T-helper 1 cell (primary cell): ENCODE results near the gene MTAP.

Experiments
- DNase-seq, 5 donors: peaks; one replicate each; pipeline ENCODE4 v3.0.0-alpha.2; 2012 to 2020
- total RNA-seq, 4 donors: gene quantifications; one replicate each; lab custom pipeline; 2026; lab: John Stamatoyannopoulos, UW

Gene MTAP
- 19.6 to 37.5 (median 33.5) reads per million in 4 donors for total RNA-seq

DNA sequence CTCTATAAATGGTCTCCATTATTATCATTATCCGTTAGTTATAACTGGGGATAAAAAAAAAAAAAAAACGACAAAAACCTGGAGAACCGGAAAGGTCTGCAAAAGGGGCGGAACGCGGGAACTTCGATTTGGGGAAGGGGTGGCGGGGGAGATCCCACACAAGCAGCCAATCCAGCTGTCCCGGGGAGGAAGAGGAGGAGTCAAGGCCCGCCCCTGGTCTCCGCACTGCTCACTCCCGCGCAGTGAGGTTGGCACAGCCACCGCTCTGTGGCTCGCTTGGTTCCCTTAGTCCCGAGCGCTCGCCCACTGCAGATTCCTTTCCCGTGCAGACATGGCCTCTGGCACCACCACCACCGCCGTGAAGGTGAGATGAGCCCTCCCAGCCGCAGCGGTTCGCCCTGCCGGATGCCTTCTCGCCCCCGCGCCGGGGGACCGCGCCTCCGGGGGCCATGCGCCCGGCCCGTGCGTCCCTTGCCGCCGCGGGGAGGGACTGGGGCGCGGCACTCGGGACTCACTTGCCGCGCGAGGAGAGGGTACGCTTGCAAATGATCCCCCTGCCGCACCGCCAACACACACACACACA, at the start of gene MTAP:
TSS of gene MTAP (plus strand) at position 219 of the 583 bp plus-strand sequence. CDS start at position 332, 113 bp downstream.
- DNase-seq: peak; percentile 49 to 78 (median 60)

- no peak for DNase-seq
Measured at GRCh38 chr9:21753523-21753922, 48.9 kb upstream of the MTAP start.

GRCh38 chr9:21754741-21755140, 47.7 kb upstream of the MTAP start:
- DNase-seq: no peak

DNA sequence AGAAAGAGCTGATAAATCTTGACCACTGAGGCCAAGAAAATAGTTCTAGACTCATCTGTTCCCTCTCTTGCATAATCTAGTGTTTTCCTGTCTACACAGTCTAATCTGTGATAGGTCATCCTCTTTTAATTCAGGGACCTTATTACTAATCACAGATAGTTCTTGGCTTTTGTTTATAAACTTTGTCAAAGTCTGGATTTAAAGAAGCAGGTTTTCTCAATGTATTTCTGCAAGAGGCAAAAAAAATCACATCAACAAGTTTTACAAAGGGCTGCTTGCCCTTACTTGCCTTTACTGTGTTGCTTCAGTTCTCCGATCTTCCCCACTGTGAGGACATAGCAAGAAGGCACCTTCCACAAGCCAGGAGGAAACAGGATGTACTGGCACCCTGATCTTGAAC, 43.9 kb upstream of the MTAP start:
- DNase-seq: no peak

- peak in 1 of 5 donors; percentile 62 for DNase-seq
Measured at GRCh38 chr9:21761309-21761901, 41.0 kb upstream of the MTAP start.

- DNase-seq: no peak
Measured at GRCh38 chr9:21762064-21762463, 40.4 kb upstream of the MTAP start.

- no peak for DNase-seq
Measured at GRCh38 chr9:21764846-21765245, 37.6 kb upstream of the MTAP start.

GRCh38 chr9:21766096-21766495, 36.3 kb upstream of the MTAP start:
- DNase-seq: no peak

DNA sequence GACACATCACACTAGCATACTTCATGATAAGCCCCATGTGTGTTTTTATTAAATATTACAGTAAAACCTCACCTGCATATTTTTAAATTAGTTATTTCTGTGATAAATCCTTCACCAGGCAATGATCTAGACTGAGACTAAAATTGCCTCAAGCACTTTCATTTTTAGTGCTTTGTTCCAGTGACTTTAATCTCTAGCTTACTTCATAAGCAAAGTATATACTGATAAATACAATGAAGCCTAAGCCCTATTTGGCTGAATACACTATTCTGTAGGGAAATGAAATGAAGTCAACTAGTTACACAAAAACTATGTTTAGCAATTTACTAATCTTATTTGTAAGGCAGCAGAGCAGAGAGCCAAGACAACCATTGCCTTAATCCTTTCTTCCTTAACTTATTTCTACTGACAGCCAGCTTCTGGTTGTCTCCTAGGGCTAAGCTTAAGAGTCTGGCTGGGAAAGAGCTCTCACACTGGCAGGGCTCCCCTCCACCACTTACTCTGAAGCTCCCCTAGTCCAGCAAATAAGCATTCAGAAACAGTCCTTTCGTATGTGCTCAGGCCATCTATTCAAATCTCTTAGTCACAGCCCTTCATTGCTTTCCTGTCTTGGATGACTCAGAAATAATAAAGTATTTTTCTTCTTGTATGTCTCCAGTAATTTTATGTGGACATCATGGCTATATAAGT, 31.4 kb upstream of the MTAP start:
- no peak for DNase-seq

GRCh38 chr9:21777701-21778100, 24.7 kb upstream of the MTAP start:
- peak in 1 of 5 donors; percentile 4 for DNase-seq

DNA sequence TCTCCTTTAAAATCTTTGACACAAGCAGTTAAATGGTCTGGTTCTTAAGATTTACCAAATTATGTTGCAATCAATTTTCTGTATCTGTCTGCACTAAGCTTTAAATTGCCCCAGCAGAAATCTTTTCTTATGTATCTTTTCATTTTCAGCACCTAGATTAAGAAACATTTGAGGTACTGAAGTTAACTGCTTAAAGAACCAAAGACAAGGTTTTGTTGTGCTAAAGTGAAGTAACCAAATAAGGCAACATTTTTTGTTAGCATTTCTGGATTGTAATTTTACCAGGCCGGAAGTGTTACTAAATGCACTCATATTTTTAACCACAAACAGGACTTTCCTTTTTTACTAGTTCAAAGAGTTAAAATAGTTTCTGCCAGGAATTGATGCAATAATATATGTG, 24.1 kb upstream of the MTAP start:
- DNase-seq: peak in 1 of 5 donors; percentile 47

GRCh38 chr9:21779397-21779796, 23.0 kb upstream of the MTAP start:
- no peak for DNase-seq

GRCh38 chr9:21781656-21782055, 20.8 kb upstream of the MTAP start:
- no peak for DNase-seq

- DNase-seq: no peak
Measured at GRCh38 chr9:21782205-21782604, 20.2 kb upstream of the MTAP start.

GRCh38 chr9:21788752-21789151, 13.7 kb upstream of the MTAP start:
- no peak for DNase-seq

DNA sequence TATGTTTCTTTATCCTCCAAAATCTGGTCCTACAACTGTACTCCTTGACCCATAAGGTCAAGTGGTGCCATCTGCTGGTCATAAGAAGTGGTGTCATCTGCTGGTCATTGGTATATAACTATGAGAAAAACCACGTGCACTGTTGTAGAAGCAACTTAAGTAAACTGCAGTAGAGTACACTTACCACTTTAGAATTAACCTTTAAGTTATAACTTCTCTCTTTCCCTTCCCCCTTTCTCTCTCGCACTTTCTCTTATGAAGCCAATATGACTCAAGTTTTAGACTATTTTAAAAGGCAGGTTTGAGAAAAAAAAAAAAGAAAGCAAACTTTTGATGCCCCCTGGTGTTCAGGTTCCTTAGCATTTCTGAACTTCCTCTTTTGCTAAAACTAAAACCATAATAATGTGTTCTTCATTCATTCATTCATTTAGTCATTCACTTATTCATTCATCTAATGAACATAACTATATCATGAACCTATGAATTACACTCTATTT, 12.8 kb upstream of the MTAP start:
- DNase-seq: peak in 2 of 5 donors; percentile 12 to 80

DNA sequence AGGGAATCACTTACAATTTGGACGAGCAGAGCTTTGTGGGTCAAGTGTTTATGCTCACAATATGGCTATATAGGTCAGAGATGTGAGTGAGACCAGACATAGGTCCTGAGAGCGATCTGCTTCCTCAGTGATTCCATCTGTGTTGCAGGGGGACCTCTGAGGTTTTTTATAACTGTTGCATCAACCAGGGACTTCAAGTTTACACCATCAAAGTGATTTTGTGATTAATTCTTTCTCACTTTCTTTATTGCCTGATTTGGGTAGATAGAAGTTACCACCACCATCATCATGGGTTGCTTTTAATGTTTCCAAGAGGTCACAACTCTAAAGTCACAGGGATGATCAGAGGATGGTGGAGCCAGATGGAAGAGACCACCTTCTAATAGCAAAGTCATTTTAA, 7.0 kb upstream of the MTAP start:
- DNase-seq: no peak

- DNase-seq: no peak
Measured at GRCh38 chr9:21796768-21797167, 5.7 kb upstream of the MTAP start.

GRCh38 chr9:21800931-21801682, 1.3 kb upstream of the MTAP start:
- no peak for DNase-seq

- peak in 1 of 5 donors; percentile 10 for DNase-seq
Measured at GRCh38 chr9:21801683-21802417, 586 bp upstream of the MTAP start.

DNA sequence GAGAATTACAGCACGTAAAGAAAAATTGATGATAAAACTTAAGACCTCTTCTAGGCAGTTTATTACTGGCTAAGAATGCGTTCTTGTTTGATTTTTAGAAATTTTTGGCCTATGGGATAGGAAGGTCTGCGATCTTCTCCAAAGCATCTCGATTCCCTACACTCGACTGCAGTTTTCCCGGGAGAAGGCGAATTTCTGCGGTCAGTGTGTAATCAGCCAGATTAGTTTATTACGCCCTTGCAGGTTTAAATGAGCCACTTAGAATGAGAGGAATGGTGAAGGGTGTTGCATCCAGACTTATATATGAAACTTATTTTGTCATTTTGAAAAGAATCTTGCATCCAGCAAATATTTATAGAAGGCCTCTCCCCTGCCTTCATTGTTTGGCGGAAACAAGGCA, 1.2 kb downstream of the MTAP start:
- DNase-seq: no peak

DNA sequence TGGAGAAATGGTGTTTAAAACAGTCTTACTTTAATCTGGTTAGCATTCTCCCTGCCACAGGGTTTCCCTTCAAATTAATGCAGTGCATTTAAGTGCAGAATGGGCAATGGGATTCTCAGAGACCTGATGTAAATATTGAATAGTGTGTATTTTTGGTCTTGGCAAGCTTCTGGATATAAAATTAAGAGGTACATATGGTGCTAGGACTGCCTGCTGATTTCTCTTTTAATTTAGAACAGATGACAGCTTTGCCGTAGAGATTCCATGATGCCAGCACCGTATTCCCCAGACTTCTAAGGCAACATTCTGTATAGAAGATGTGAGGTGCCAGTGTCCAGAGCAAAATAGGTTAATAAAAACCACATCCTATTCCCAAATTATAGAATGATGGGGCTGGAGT, 1.9 kb downstream of the MTAP start:
- no peak for DNase-seq

- no peak for DNase-seq
Measured at GRCh38 chr9:21804791-21805190, 2.4 kb downstream of the MTAP start.
